GM23338 (cell line): Measurements from ENCODE around the gene PHKB. TPM values are rescaled to one million over a fixed set of nuclear protein-coding genes. Genes with fewer than 3 reads are reported as not detected.

ENCODE experiments used
- ATAC-seq: fragments of 200-7000 bp; cut with Tn5 transposase; 3 replicates; pipeline ENCODE4 v1.9.1; 2020
- DNase-seq: peaks from one replicate; pipeline ENCODE4 v3.0.0-alpha.2; 2015; ENCODE audit warnings: low spot score
- H2AFZ ChIP-seq: fragments of 200-600 bp; sonication (generic); 2 replicates; pipeline ENCODE4 v1.8.0; 2016; ENCODE audit warnings: antibody characterized with exemption, mild to moderate bottlenecking, moderate library complexity
- H3F3A ChIP-seq: fragments of 200-600 bp; sonication (generic); replicated peaks from 2 replicates; pipeline ENCODE4 v1.8.0; 2017; ENCODE audit warnings: antibody characterized with exemption, mixed run types, low read depth
- H3K27ac ChIP-seq: fragments of 200-600 bp; sonication (generic); 2 replicates; pipeline ENCODE4 v1.6.1; 2016; ENCODE audit warnings: low read depth
- H3K27me3 ChIP-seq: fragments of 200-600 bp; sonication (generic); 2 replicates; pipeline ENCODE4 v1.8.0; 2016; ENCODE audit warnings: mild to moderate bottlenecking, mixed run types, moderate library complexity; ENCODE audit not compliant: insufficient read depth
- H3K36me3 ChIP-seq: fragments of 200-600 bp; sonication (generic); 2 replicates; pipeline ENCODE4 v1.8.0; 2016; ENCODE audit warnings: mild to moderate bottlenecking; ENCODE audit not compliant: insufficient read depth
- H3K4me1 ChIP-seq: fragments of 200-600 bp; sonication (generic); 2 replicates; pipeline ENCODE4 v1.8.0; 2016; ENCODE audit warnings: mild to moderate bottlenecking, moderate library complexity; ENCODE audit not compliant: insufficient read depth
- H3K4me2 ChIP-seq: fragments of 200-600 bp; sonication (generic); 2 replicates; pipeline ENCODE4 v1.7.1; 2017; ENCODE audit warnings: mixed run types
- H3K4me3 ChIP-seq: fragments of 200-600 bp; sonication (generic); 2 replicates; pipeline ENCODE4 v1.6.1; 2016; ENCODE audit warnings: mixed run types
- H3K79me2 ChIP-seq: fragments of 200-600 bp; sonication (generic); replicated peaks from 2 replicates; pipeline ENCODE4 v1.8.0; 2017; ENCODE audit warnings: mild to moderate bottlenecking; ENCODE audit not compliant: insufficient read depth
- H3K9me2 ChIP-seq: fragments of 200-600 bp; sonication (generic); 2 replicates; pipeline ENCODE4 v1.8.0; 2017; ENCODE audit not compliant: insufficient read depth
- H4K20me1 ChIP-seq: fragments of 200-600 bp; sonication (generic); replicated peaks from 2 replicates; pipeline ENCODE4 v1.8.0; 2017; ENCODE audit warnings: mild to moderate bottlenecking; ENCODE audit not compliant: insufficient read depth
- H3K27ac Mint-ChIP-seq: 2 replicates; pipeline ENCODE4 v1.8.0; 2020; ENCODE audit warnings: inconsistent platforms, mild to moderate bottlenecking, moderate library complexity, mixed read lengths
- H3K27me3 Mint-ChIP-seq: 3 replicates; pipeline ENCODE4 v1.8.0; 2022; ENCODE audit warnings: low read depth, mild to moderate bottlenecking, moderate library complexity, mixed read lengths, inconsistent platforms; ENCODE audit not compliant: insufficient read depth, poor library complexity
- H3K36me3 Mint-ChIP-seq: 3 replicates; pipeline ENCODE4 v1.8.0; 2021; ENCODE audit warnings: low read depth, mild to moderate bottlenecking, inconsistent platforms, moderate library complexity, mixed read lengths
- H3K4me1 Mint-ChIP-seq: 3 replicates; pipeline ENCODE4 v1.8.0; 2020; ENCODE audit warnings: mild to moderate bottlenecking, inconsistent platforms, mixed read lengths
- H3K4me3 Mint-ChIP-seq: 3 replicates; pipeline ENCODE4 v1.8.0; 2021; ENCODE audit warnings: moderate library complexity, mild to moderate bottlenecking, inconsistent platforms, mixed read lengths
- H3K9me3 Mint-ChIP-seq: 3 replicates; pipeline ENCODE4 v1.8.0; 2020; ENCODE audit warnings: moderate library complexity, mild to moderate bottlenecking, inconsistent platforms, mixed read lengths
- EZH2 ChIP-seq: fragments of 200-600 bp; sonication (generic); IDR thresholded peaks from one replicate; pipeline ENCODE4 v1.8.0; 2017; ENCODE audit warnings: antibody characterized with exemption, mild to moderate bottlenecking, low read depth; ENCODE audit not compliant: unreplicated experiment
- EZH2phosphoT487 ChIP-seq: fragments of 200-600 bp; sonication (generic); IDR thresholded peaks from one replicate; pipeline ENCODE4 v1.8.1; 2018; ENCODE audit warnings: antibody characterized with exemption; ENCODE audit not compliant: unreplicated experiment
- JUNB ChIP-seq: IDR thresholded peaks from one replicate; pipeline ENCODE4 v1.6.1; 2016; ENCODE audit warnings: antibody characterized with exemption; ENCODE audit not compliant: unreplicated experiment
- NANOG ChIP-seq: IDR thresholded peaks from 2 replicates; pipeline ENCODE4 v1.6.1; 2016; ENCODE audit warnings: antibody characterized with exemption, borderline replicate concordance
- POLR2AphosphoS5 ChIP-seq: IDR thresholded peaks from 2 replicates; pipeline ENCODE4 v1.6.1; 2016; ENCODE audit warnings: antibody characterized with exemption, low read depth
- STAT1 ChIP-seq: IDR thresholded peaks from one replicate; pipeline ENCODE4 v1.6.1; 2016; ENCODE audit warnings: antibody characterized with exemption; ENCODE audit not compliant: unreplicated experiment
- ZNF114 ChIP-seq: fragments of 250-450 bp; sonication (Bioruptor Pico); IDR thresholded peaks from 2 replicates; pipeline ENCODE4 v1.5.0; 2020; ENCODE audit warnings: mild to moderate bottlenecking, moderate library complexity
- ZNF331 ChIP-seq: fragments of 250-450 bp; sonication (Bioruptor Pico); IDR thresholded peaks from 2 replicates; pipeline ENCODE4 v1.5.0; 2020; ENCODE audit warnings: low read depth, mild to moderate bottlenecking, moderate library complexity
- polyA plus RNA-seq: library from polyadenylated mRNA; unstranded; fragments of >200 nt; fragmentation: Nextera tagmentation; extraction: Ambion mirVana; gene quantifications from 2 replicates; pipeline ENCODE4 v1.2.1, GENCODE V29; 2016
- total RNA-seq: library from RNA; depleted of rRNA; stranded (reverse); fragments of >200 nt; shearing (Covaris generic); gene quantifications from 2 replicates; pipeline ENCODE4 v1.2.3, GENCODE V29; 2014
- TF ChIP-seq, protein P1 (sequence below), 2 experiments: fragments of 200-600 bp in 1 of 2; sonication (generic) in 1 of 2; conservative IDR thresholded peaks; 2 replicates each; pipeline versions ENCODE4 v1.5.1 to v1.6.1; 2016 to 2017; ENCODE audit warnings: antibody characterized with exemption in 2 of 2, low read depth in 2 of 2, mild to moderate bottlenecking in 2 of 2, moderate library complexity in 1 of 2
- TF ChIP-seq, protein P2 (sequence below): IDR thresholded peaks from one replicate; pipeline ENCODE4 v1.6.1; 2018; ENCODE audit warnings: antibody characterized with exemption; ENCODE audit not compliant: unreplicated experiment

Gene PHKB
- total and polyA plus RNA-seq, 2 experiments from 2014 or later, result 20.3 to 57.3 TPM

DNA sequence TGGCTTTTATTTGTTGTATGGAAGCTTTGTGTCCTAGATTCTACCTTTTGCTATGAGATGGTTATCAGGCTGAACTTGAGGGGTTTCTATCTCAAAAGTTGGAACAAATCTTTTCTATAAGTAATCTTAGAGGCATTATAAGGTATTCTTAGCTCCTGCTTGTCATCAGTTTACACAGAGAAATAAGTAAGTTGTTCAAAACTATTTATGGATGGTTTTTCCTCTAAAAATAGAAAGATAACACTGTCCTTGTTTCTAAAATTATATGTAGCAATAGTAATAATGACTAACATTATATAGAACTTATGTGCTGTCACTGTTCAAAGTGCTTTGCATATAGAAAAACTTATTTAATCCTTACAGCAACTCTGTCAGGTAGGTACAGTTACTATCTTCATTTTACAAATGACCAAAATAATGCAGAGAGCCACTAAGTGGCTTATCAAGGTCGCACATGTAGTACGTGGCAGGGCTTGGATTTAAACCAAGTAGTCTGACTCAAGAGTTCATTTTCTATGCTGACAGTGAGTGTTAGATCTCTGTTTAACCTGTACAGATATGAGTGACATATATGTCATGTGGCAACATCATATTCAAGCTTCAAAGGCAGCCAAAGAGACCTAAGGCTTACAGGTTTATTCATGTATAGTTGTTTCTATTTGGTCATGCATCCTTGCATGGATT lies 59.0 kb downstream of the PHKB start:
- no peaks in the 10 kb centered on the region for H3K36me3 Mint-ChIP-seq
- Histone ChIP-seq H3K4me3 (no peak overlapping the region), H3K79me2 (no peaks in the 10 kb centered on the region), H3K9me2 (no peaks in the 10 kb centered on the region), H4K20me1 (no peaks in the 10 kb centered on the region), H3K27ac (no peak overlapping the region), H3K4me1 (no peaks in the 10 kb centered on the region), H3K27me3 (no peaks in the 10 kb centered on the region), H3K4me2 (no peak overlapping the region), H3K36me3 (peaks cover 7% of the 10 kb centered on the region), H3F3A (no peaks in the 10 kb centered on the region), H2AFZ (no peak overlapping the region)
- H3K27me3 Mint-ChIP-seq, result no peaks in the 10 kb centered on the region
- H3K27ac Mint-ChIP-seq, result no peak overlapping the region
- ATAC-seq (no peak), DNase-seq (no peak)
- H3K4me3 Mint-ChIP-seq, result no peak overlapping the region
- H3K4me1 Mint-ChIP-seq, result peaks cover 11% of the 10 kb centered on the region; the same call in 2 of the 3 replicates
- no peaks in the 10 kb centered on the region for H3K9me3 Mint-ChIP-seq
- TF ChIP-seq EZH2phosphoT487, result no peak
- TF ChIP-seq ZNF114 (CRISPR knock-in tag), result no peak
- TF ChIP-seq, protein P1, sequence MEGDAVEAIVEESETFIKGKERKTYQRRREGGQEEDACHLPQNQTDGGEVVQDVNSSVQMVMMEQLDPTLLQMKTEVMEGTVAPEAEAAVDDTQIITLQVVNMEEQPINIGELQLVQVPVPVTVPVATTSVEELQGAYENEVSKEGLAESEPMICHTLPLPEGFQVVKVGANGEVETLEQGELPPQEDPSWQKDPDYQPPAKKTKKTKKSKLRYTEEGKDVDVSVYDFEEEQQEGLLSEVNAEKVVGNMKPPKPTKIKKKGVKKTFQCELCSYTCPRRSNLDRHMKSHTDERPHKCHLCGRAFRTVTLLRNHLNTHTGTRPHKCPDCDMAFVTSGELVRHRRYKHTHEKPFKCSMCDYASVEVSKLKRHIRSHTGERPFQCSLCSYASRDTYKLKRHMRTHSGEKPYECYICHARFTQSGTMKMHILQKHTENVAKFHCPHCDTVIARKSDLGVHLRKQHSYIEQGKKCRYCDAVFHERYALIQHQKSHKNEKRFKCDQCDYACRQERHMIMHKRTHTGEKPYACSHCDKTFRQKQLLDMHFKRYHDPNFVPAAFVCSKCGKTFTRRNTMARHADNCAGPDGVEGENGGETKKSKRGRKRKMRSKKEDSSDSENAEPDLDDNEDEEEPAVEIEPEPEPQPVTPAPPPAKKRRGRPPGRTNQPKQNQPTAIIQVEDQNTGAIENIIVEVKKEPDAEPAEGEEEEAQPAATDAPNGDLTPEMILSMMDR (conservative IDR thresholded peaks at IDR 0.05; ENCODE audit: low read depth in 2 of 2), result no peak
- no peak for TF ChIP-seq NANOG
- TF ChIP-seq, protein P2, sequence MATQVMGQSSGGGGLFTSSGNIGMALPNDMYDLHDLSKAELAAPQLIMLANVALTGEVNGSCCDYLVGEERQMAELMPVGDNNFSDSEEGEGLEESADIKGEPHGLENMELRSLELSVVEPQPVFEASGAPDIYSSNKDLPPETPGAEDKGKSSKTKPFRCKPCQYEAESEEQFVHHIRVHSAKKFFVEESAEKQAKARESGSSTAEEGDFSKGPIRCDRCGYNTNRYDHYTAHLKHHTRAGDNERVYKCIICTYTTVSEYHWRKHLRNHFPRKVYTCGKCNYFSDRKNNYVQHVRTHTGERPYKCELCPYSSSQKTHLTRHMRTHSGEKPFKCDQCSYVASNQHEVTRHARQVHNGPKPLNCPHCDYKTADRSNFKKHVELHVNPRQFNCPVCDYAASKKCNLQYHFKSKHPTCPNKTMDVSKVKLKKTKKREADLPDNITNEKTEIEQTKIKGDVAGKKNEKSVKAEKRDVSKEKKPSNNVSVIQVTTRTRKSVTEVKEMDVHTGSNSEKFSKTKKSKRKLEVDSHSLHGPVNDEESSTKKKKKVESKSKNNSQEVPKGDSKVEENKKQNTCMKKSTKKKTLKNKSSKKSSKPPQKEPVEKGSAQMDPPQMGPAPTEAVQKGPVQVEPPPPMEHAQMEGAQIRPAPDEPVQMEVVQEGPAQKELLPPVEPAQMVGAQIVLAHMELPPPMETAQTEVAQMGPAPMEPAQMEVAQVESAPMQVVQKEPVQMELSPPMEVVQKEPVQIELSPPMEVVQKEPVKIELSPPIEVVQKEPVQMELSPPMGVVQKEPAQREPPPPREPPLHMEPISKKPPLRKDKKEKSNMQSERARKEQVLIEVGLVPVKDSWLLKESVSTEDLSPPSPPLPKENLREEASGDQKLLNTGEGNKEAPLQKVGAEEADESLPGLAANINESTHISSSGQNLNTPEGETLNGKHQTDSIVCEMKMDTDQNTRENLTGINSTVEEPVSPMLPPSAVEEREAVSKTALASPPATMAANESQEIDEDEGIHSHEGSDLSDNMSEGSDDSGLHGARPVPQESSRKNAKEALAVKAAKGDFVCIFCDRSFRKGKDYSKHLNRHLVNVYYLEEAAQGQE, result no peak

DNA sequence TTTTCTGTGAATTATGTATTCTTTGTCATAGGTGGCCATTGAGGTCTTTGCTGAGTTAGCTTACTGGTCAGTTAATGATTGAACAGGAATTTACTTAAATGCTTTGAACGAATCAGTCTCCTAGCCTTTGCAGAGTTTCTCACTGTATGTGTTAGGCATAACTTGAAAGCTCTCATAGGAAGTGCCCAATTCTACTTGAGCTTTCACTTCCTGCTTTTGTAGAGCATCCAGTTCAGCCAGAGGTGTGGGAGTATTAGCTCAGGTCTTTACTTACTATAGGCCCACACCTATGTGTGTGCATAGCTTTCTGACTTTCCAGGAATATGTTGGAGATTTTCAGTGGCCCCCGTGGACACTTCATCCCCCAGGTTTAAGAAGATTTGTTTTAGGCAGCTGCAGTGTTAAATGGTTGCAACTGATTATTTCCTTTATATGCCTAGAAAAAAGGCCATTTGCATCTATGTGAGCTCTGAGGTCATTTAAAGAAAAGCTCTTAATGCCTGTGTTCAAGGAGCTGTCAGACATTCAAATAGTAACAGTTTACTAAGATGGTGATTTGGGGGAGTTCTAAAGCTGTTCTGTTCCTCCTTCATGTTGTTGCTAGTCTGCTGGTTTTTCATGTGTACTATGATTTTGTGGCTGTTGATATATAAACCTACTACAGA lies 62.3 kb downstream of the PHKB start:
- no peaks in the 10 kb centered on the region for H3K9me3 Mint-ChIP-seq
- TF ChIP-seq POLR2AphosphoS5, result no peak
- TF ChIP-seq STAT1, result no peak
- no peak for TF ChIP-seq EZH2
- TF ChIP-seq JUNB, result no peak
- TF ChIP-seq, protein P2, result no peak
- TF ChIP-seq ZNF331 (CRISPR knock-in tag), result no peak
- TF ChIP-seq NANOG, result no peak
- TF ChIP-seq, protein P1 (conservative IDR thresholded peaks at IDR 0.05; ENCODE audit: low read depth in 2 of 2), result no peak

More for the DNA sequence above, 62.3 kb downstream of the PHKB start:
- DNase-seq, result peak; percentile 24
- Histone ChIP-seq H3K9me2 (no peaks in the 10 kb centered on the region), H3K4me2 (peak overlapping the region; percentile 24; the same call in 1 of the 2 replicates), H3K4me3 (no peak overlapping the region), H3K36me3 (no peaks in the 10 kb centered on the region), H3F3A (no peaks in the 10 kb centered on the region), H2AFZ (no peak overlapping the region), H3K27me3 (no peaks in the 10 kb centered on the region), H3K4me1 (no peaks in the 10 kb centered on the region), H3K27ac (no peak overlapping the region), H4K20me1 (no peaks in the 10 kb centered on the region), H3K79me2 (no peaks in the 10 kb centered on the region)
- H3K4me3 Mint-ChIP-seq, result no peak overlapping the region
- H3K36me3 Mint-ChIP-seq, result no peaks in the 10 kb centered on the region
- ATAC-seq, result peak; percentile 32; the same call in 1 of the 3 replicates
- H3K27ac Mint-ChIP-seq, result peak overlapping the region; percentile 63; the same call in 1 of the 2 replicates
- H3K27me3 Mint-ChIP-seq, result no peaks in the 10 kb centered on the region
- H3K4me1 Mint-ChIP-seq, result peaks cover 11% of the 10 kb centered on the region; the same call in 2 of the 3 replicates
